Activated naive CD8-positive, alpha-beta T cell treated with anti-CD3 and anti-CD28 coated beads, Interleukin-2, amount 50 U/mL, for 24 hours (primary cell): ENCODE measurements around the gene FAM193B.

Source experiments
- ATAC-seq: fragments of 150-1000 bp; cut with Tn5 transposase; one replicate; pipeline ENCODE4 v1.10.0; 2021
- DNase-seq: peaks from one replicate; pipeline ENCODE4 v3.0.0; 2021
- H3K27ac Mint-ChIP-seq: one replicate; pipeline ENCODE4 v1.8.0; 2021; ENCODE audit warnings: mild to moderate bottlenecking, mixed read lengths
- H3K27me3 Mint-ChIP-seq: one replicate; pipeline ENCODE4 v1.8.0; 2021; ENCODE audit warnings: mixed read lengths
- H3K36me3 Mint-ChIP-seq: one replicate; pipeline ENCODE4 v1.8.0; 2021; ENCODE audit warnings: low read depth, mixed read lengths
- H3K4me1 Mint-ChIP-seq: one replicate; pipeline ENCODE4 v1.8.0; 2021; ENCODE audit warnings: mixed read lengths
- H3K4me3 Mint-ChIP-seq: one replicate; pipeline ENCODE4 v1.8.0; 2021; ENCODE audit warnings: mild to moderate bottlenecking, moderate library complexity, mixed read lengths
- H3K9me3 Mint-ChIP-seq: one replicate; pipeline ENCODE4 v1.8.0; 2021; ENCODE audit warnings: mixed read lengths

FAM193B gene

GRCh38 chr5:177523711-177524538, 30.4 kb downstream of the FAM193B start:
- ATAC-seq: no peak
- H3K27ac Mint-ChIP-seq: no peak overlapping the region
- H3K9me3 Mint-ChIP-seq: no peaks in the 10 kb centered on the region
- peaks cover 23% of the 10 kb centered on the region for H3K4me1 Mint-ChIP-seq
- peaks cover 20% of the 10 kb centered on the region for H3K36me3 Mint-ChIP-seq
- no peak for DNase-seq
- H3K27me3 Mint-ChIP-seq: no peaks in the 10 kb centered on the region
- no peak overlapping the region for H3K4me3 Mint-ChIP-seq

- no peak overlapping the region for H3K4me3 Mint-ChIP-seq
- H3K9me3 Mint-ChIP-seq: no peaks in the 10 kb centered on the region
- DNase-seq (no peak), ATAC-seq (no peak)
- peaks cover 31% of the 10 kb centered on the region for H3K36me3 Mint-ChIP-seq
- H3K4me1 Mint-ChIP-seq: peaks cover 36% of the 10 kb centered on the region
- H3K27ac Mint-ChIP-seq: peak overlapping the region; percentile 31
- peaks cover 3% of the 10 kb centered on the region for H3K27me3 Mint-ChIP-seq
These were observed 33.3 kb downstream of the FAM193B start for GRCh38 chr5:177520916-177521513.

DNA sequence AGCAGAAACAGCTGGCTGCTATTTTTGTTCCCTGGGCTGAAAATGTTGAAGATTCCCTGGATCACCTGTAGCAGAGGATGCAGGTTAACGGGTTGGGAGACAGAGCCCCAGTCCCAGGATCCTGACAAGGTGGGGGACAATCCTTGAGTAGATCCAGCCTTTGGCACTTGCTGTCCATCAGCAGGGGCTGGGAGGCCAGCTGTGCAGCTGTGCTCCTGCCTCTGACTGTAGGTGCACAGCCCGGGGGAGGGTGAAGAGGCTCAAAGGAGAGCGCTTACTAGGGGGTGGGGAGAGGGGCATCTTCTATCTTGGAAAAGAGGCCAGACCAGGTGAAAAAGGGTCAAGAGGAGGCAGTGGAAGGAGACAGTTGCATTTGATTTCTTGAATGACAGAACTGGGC, 34.1 kb downstream of the FAM193B start:
- Mint-ChIP-seq H3K9me3 (no peaks in the 10 kb centered on the region), H3K27me3 (peaks cover 3% of the 10 kb centered on the region), H3K27ac (peak overlapping the region; percentile 75), H3K4me3 (no peak overlapping the region), H3K36me3 (peaks cover 36% of the 10 kb centered on the region), H3K4me1 (peaks cover 43% of the 10 kb centered on the region)
- no peak for ATAC-seq
- DNase-seq: no peak

DNA sequence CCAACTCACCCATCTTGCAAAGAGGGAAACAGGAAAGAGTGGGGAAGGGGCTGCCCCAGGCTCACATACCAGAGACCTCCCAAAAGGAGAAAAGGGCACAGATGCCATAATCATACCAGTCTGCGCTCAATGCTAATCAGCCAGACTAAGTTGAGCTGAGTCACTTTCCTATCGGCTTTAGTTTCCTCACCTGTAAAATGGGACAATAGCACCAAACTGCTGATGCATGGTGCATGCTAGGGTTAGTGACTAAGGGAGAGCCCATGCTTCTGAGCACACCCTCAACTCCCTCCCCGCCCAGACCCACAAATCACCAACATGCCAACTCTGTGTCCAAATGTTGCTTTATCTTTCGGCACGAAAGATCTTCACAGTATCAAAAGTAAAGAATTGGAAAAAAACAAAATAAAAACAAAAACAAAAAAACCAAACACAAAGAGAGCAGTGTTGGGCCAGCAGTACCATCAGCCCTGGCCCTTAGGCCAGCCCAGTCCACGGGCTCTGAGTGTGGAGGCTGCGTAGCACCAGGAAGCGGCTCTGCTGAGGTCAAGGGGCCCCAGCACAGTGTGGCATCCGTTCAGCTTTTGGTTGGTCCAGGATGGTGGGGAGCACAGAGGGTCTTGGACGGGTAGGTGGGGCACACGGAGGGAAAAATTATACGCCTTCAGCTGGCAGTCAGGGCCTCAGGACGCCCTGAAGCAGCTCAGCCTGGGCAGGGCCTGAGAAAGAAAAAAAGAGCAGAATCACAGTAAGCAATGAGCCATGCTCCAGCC, 34.7 kb downstream of the FAM193B start:
- Mint-ChIP-seq H3K27me3 (peaks cover 3% of the 10 kb centered on the region), H3K4me3 (peak overlapping the region; percentile 22), H3K27ac (peak overlapping the region; percentile 75), H3K9me3 (no peaks in the 10 kb centered on the region), H3K4me1 (peaks cover 48% of the 10 kb centered on the region), H3K36me3 (peaks cover 40% of the 10 kb centered on the region)
- ATAC-seq: no peak
- DNase-seq: no peak

DNA sequence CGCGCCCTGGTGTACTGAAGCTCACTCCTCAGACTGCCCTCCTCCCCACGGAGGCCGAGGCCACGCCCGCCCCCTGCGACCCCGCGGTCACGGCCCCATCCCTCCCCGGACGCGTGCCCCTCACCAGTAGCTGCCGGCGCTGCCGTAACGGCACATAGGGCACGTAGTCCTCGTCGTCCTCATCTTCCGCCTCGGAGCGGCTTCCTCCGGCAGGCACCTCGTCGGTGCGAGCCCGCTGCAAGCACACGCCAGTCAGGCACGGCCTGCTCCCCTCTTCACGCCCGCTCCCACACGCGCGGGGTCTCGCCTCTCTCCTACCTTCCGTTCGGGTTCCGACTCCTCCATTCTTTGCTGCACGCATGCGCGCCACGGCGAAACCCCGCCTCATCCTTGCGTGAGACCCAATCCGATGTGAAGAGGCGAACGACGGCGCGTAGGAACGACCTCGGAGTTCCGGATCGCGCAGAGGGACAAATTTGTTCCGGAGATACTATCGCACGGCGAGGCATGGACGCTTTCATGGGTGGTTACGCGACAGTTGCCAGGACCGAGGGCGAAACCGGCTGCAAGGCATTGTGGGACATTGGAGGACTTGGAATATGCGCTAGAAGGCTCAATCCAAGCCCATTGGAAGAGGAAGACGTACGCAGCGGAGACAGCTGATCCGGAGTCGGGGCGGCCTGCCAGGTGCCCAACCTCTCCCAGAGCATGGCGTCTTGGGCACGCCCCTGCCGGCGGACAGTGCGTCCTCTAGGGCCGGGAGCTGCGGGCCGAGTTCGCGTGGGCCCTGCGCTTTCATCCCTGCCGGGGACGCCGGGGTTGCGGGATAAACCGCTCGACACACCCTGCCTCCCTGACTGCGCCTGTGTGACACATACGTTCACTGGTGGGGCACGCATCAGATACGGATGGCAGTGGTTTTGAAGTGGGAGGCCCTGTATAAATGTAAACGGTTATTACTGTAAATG, 37.5 kb downstream of the FAM193B start, which contains the start of gene DDX41:
Gene DDX41 (minus strand): TSS at position 361 of the 968 bp plus-strand sequence. CDS start 16 bp downstream, at position 345.
- H3K4me3 Mint-ChIP-seq: peak within 1 kb of the TSS; percentile 95
- H3K27me3 Mint-ChIP-seq: peaks cover 3% of the 10 kb centered on the region
- ATAC-seq (peak; percentile 85), DNase-seq (peak; percentile 96)
- H3K9me3 Mint-ChIP-seq: no peaks in the 10 kb centered on the region
- peak within 1 kb of the TSS; percentile 95 for H3K27ac Mint-ChIP-seq
- peaks cover 54% of the 10 kb centered on the region for H3K4me1 Mint-ChIP-seq
- H3K36me3 Mint-ChIP-seq: peaks cover 57% of the 10 kb centered on the region

DNA sequence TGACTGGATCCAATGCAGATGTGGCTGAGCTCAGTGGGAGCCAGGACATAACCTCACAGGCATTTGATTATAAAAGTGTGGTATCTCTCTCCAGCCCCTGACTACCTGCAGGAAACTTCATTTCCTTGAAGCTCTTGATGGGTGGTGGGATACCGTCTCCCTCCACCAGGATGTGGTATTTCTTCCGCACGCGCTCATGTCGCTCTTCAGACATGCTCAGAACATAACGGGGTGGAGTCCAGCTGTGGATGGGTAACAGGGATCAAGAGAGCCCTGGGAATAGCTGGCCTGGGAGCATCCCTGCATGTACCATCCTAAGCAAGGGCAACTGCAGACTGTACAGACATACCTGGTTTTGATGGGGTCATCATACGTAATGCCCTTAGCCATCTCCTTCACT, 38.8 kb downstream of the FAM193B start:
- ATAC-seq: no peak
- no peak for DNase-seq
- Mint-ChIP-seq H3K4me3 (peak overlapping the region; percentile 95), H3K4me1 (peaks cover 56% of the 10 kb centered on the region), H3K36me3 (peaks cover 60% of the 10 kb centered on the region), H3K27me3 (peaks cover 3% of the 10 kb centered on the region), H3K9me3 (no peaks in the 10 kb centered on the region), H3K27ac (peak overlapping the region; percentile 95)

- Mint-ChIP-seq H3K36me3 (peaks cover 56% of the 10 kb centered on the region), H3K9me3 (no peaks in the 10 kb centered on the region), H3K27ac (no peak overlapping the region), H3K27me3 (peaks cover 3% of the 10 kb centered on the region), H3K4me3 (no peak overlapping the region), H3K4me1 (peaks cover 55% of the 10 kb centered on the region)
- no peak for ATAC-seq
- DNase-seq: no peak
These were observed 39.8 kb downstream of the FAM193B start for GRCh38 chr5:177514541-177514940.

- Mint-ChIP-seq H3K4me3 (no peak overlapping the region), H3K27me3 (peaks cover 3% of the 10 kb centered on the region), H3K36me3 (peaks cover 51% of the 10 kb centered on the region), H3K4me1 (peaks cover 50% of the 10 kb centered on the region), H3K9me3 (no peaks in the 10 kb centered on the region), H3K27ac (no peak overlapping the region)
- DNase-seq (no peak), ATAC-seq (no peak)
These were observed 40.9 kb downstream of the FAM193B start for GRCh38 chr5:177513500-177513899.

DNA sequence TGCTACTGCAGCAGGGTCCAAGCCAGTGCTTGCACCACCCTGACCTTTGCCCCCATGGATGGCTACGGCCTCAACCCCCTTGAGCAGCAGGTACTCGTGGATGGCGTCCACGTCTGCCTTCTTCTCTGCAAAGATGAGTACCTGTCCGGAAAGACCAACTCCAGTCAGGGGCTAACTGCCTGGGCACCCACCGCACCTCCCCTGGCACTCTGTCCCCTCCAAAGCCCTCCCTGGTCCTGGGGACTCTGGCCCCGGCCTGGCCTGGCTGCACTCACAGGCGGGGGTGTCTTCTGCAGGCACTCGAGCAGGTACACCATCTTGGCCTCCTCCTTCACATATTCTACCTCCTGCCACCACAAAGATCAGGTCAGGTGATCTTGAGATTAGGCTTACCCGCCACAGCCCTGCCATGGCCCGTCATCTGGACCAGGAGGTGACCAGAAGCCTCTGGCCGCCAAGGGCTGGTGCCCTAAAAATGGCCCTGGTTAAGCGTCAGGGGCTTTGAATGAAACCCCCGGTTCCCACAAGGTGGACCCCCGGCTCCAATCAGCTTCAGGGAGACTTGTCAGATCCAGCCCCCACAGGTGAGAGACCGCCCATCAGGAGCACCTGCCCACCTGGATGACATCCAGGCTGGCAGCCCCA, 41.5 kb downstream of the FAM193B start:
- Mint-ChIP-seq H3K4me1 (peaks cover 50% of the 10 kb centered on the region), H3K27ac (no peak overlapping the region), H3K4me3 (no peak overlapping the region), H3K9me3 (no peaks in the 10 kb centered on the region), H3K36me3 (peaks cover 51% of the 10 kb centered on the region), H3K27me3 (peaks cover 3% of the 10 kb centered on the region)
- ATAC-seq: no peak
- no peak for DNase-seq

DNA sequence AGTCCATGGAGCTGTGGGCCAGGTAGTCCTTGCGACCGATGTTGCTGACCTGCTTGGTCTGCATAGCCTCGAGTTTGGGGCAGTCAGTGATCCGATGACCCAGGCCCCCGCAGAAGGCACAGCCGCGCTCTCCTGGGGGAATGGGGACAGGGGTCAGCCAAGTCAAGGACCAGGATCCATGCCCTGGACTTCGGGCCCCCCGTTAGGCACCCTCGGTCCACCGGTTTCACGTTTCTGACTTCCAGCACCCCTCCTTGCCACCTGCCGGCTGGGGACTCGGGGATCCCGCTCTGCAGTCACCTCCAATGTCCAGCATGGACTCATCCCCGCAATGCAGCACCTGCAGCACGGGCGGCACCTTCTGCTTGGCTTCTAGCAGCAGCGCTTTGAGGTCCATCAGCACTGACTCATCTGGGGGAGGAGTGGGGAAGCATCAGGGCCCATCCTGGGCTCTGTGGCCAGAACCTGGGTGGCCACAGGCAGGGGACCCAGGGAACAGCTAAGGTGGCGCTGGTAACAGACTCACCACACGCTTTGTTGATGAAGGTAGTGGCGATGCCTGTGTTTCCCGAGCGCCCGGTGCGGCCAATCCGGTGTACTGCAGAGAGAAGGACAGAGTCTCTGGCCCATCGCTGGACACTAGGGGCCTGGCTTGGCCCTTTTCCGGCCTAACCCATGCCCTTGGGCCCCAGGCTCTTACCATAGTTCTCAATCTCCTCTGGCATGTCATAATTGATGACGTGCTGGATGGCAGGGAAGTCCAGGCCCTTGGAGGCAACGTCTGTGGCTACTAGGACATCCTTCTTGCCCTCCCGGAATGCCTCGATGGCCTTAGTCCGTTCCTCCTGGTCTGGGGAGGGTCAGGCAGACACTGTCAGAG, 42.3 kb downstream of the FAM193B start:
- H3K4me3 Mint-ChIP-seq: no peak overlapping the region
- H3K27ac Mint-ChIP-seq: no peak overlapping the region
- no peak for DNase-seq
- H3K4me1 Mint-ChIP-seq: peaks cover 47% of the 10 kb centered on the region
- no peak for ATAC-seq
- peaks cover 3% of the 10 kb centered on the region for H3K27me3 Mint-ChIP-seq
- no peaks in the 10 kb centered on the region for H3K9me3 Mint-ChIP-seq
- H3K36me3 Mint-ChIP-seq: peaks cover 49% of the 10 kb centered on the region

GRCh38 chr5:177511181-177511580, 43.2 kb downstream of the FAM193B start:
- DNase-seq (no peak), ATAC-seq (no peak)
- H3K4me1 Mint-ChIP-seq: peaks cover 40% of the 10 kb centered on the region
- H3K4me3 Mint-ChIP-seq: no peak overlapping the region
- peaks cover 41% of the 10 kb centered on the region for H3K36me3 Mint-ChIP-seq
- H3K9me3 Mint-ChIP-seq: no peaks in the 10 kb centered on the region
- H3K27me3 Mint-ChIP-seq: no peaks in the 10 kb centered on the region
- no peak overlapping the region for H3K27ac Mint-ChIP-seq

DNA sequence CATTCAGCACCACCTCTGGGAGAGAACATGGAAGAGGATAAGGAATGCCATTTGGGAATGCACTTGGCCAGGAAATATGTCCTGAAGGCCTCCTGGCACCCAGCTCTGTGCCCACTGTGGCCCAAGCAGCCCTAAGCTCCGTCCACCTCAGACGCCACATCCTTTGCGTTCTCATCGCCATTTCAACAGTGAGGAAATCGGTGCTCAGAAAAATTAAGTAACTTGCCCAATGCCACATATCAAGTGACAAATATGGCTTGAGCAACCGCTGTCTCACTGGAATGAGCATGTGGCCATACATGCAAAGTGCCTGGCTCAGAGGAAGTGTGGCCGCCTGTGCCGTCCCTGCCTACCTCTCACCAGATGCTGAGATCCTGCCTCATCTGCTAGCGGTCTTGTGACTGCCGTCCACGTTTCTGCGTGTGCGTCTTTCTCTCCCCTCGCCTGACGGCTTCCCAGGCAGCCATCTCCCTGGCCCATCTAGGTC, 43.8 kb downstream of the FAM193B start:
- peaks cover 36% of the 10 kb centered on the region for H3K36me3 Mint-ChIP-seq
- peak overlapping the region; percentile 62 for H3K27ac Mint-ChIP-seq
- DNase-seq (no peak), ATAC-seq (no peak)
- no peaks in the 10 kb centered on the region for H3K9me3 Mint-ChIP-seq
- H3K27me3 Mint-ChIP-seq: no peaks in the 10 kb centered on the region
- H3K4me3 Mint-ChIP-seq: no peak overlapping the region
- H3K4me1 Mint-ChIP-seq: peaks cover 35% of the 10 kb centered on the region
